ENCODE results near the gene MAPK14.

- TF ChIP-seq CTCF (conservative IDR thresholded peaks at IDR 0.05; ENCODE audit: low read depth, low read length) (no peak), POLR2A (IDR thresholded peaks at IDR 0.05; ENCODE audit: low read depth, low read length) (no peak), RFX5 (IDR thresholded peaks at IDR 0.05; ENCODE audit: low read depth, low read length) (no peak), CEBPB (IDR thresholded peaks at IDR 0.05; ENCODE audit: low read depth, low read length) (no peak), RAD21 (IDR thresholded peaks at IDR 0.05; ENCODE audit: low read length) (no peak), RCOR1 (IDR thresholded peaks at IDR 0.05; ENCODE audit: insufficient replicate concordance, low read length) (no peak), MAFK (IDR thresholded peaks at IDR 0.05; ENCODE audit: low read depth, low read length) (no peak), MAZ (IDR thresholded peaks at IDR 0.05; ENCODE audit: borderline replicate concordance, low read depth, low read length) (no peak), FOS (IDR thresholded peaks at IDR 0.05; ENCODE audit: low read depth, low read length) (no peak), USF2 (IDR thresholded peaks at IDR 0.05; ENCODE audit: low read depth, low read length) (no peak), MXI1 (IDR thresholded peaks at IDR 0.05; ENCODE audit: borderline replicate concordance, low read depth, low read length) (no peak), NFE2L2 (IDR thresholded peaks at IDR 0.05; ENCODE audit: low read depth, low read length) (no peak), ELK1 (IDR thresholded peaks at IDR 0.05; ENCODE audit: borderline replicate concordance, low read depth, low read length) (no peak), SMC3 (IDR thresholded peaks at IDR 0.05; ENCODE audit: low read depth, low read length) (no peak)
Observed at GRCh38 chr6:36138667-36139066, 111.1 kb downstream of the MAPK14 start.
